LNCaP clone FGC (cell line): ENCODE results near the gene CDH9.

Experiments used
- DNase-seq: peaks from one replicate; pipeline ENCODE4 v3.0.0-alpha.2; 2011; ENCODE audit warnings: low read depth
- H3K4me3 ChIP-seq: 2 replicates; pipeline ENCODE4 v1.5.1; 2011; ENCODE audit warnings: mild to moderate bottlenecking, low read depth, low read length, control low read depth
- TF ChIP-seq, protein P1 (sequence below): IDR thresholded peaks from 2 replicates; pipeline ENCODE4 v1.5.1; 2012; ENCODE audit warnings: mild to moderate bottlenecking; ENCODE audit not compliant: control insufficient read depth, insufficient read depth; ENCODE audit errors: extremely low read depth

The CDH9 gene

GRCh38 chr5:26959290-26959689 is 79.1 kb downstream of the CDH9 start:
- TF ChIP-seq, protein P1, sequence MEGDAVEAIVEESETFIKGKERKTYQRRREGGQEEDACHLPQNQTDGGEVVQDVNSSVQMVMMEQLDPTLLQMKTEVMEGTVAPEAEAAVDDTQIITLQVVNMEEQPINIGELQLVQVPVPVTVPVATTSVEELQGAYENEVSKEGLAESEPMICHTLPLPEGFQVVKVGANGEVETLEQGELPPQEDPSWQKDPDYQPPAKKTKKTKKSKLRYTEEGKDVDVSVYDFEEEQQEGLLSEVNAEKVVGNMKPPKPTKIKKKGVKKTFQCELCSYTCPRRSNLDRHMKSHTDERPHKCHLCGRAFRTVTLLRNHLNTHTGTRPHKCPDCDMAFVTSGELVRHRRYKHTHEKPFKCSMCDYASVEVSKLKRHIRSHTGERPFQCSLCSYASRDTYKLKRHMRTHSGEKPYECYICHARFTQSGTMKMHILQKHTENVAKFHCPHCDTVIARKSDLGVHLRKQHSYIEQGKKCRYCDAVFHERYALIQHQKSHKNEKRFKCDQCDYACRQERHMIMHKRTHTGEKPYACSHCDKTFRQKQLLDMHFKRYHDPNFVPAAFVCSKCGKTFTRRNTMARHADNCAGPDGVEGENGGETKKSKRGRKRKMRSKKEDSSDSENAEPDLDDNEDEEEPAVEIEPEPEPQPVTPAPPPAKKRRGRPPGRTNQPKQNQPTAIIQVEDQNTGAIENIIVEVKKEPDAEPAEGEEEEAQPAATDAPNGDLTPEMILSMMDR, result no peak
- no peak for DNase-seq
- H3K4me3 ChIP-seq, result no peak overlapping the region

DNA sequence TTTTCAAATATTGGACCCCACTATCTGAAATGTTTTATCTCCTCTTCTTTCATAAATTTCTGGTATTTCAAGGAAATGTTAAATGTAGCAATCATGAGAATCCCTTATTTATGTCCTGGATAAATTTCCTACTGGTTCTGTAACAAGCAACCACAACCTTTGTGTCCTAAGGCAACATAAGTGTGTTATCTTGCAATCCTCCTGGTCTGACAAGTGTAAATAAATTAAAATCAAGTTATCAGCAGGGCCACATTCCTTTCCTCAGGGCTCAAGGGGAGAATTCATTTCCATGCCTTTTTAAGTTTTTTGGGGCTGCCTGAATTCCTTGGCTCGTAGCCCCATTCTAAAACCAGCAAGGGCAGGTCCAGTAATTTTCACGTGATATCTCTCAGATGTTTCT is 83.2 kb downstream of the CDH9 start:
- DNase-seq, result no peak
- H3K4me3 ChIP-seq, result no peak overlapping the region
- TF ChIP-seq, protein P1, result no peak

DNA sequence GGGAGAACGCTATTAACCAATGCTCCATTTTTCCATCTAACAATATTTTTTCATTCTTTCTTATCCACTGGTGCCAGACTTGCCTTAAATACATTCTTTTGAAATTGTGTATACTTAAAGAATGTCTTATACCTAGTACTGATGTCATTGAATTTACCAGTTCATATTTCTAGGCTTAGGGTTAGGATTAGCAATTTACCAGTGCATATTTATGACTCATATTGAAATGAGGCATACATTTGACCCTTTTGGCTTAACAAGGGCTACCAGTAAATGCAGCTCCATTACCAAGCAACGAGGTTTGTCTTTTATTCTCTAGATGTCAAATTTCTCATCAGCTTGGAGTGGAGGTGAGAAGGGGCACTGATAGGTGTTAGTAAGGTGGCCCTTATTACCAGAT is 89.5 kb downstream of the CDH9 start:
- DNase-seq, result no peak
- no peak overlapping the region for H3K4me3 ChIP-seq
- TF ChIP-seq, protein P1, result no peak

DNA sequence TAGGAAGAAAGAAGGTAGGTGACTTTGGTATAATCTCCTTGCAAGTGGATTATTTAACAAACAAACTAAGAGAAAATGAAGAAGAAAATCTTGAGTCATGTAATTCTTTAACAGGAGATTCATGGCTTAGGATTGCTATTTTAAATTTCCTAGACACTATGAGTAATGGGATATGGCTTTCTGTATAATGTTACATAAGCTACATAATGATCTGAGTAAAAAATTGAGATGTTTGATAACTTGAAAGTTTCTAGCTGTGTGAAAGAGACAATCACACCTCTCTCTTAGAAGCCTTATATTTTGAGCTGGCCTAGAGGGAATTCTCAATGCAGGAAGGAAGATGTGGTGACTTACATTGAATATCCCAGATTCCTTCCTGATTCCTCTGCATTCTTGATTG is 92.5 kb downstream of the CDH9 start:
- no peak for DNase-seq
- H3K4me3 ChIP-seq, result no peak overlapping the region
- TF ChIP-seq, protein P1, result no peak

DNA sequence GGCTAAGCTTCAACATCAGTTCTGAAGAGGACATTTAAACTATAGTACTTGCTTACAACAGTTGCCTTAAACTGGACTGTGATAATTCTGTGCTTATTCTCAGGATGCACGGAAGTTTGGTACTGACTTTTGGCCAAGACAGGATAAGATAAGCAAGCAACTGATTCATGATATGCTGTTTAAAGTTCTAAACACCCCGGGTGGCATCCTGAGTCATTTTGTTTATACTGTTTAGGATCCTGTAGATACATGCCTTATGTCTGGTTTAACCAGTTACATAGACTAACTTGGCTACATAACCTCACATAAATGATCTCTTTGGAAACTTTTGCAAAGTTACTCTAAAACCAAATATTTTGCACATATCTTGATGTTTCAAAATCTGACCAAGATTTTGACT is 95.9 kb downstream of the CDH9 start:
- peak; percentile 41 for DNase-seq
- TF ChIP-seq, protein P1, result no peak
- no peak overlapping the region for H3K4me3 ChIP-seq

DNA sequence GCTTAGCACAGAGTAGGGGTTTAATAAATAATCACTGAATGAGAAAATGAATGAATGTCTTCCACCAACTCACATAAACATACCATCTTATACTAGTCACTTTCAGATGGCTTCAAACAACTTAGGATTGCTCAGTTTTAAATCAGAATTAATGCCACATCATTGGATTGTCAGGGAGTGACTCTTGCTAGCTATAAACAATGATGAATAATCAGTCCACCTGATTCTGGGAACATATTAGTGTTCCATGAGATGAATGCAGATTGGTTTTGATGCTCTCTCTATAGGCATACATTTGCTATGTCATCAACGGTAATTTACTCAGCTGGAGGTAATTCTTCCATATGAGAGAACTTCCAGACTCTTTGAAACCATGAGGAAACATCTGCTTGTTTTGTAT is 97.4 kb downstream of the CDH9 start:
- no peak overlapping the region for H3K4me3 ChIP-seq
- no peak for DNase-seq
- TF ChIP-seq, protein P1, result no peak

DNA sequence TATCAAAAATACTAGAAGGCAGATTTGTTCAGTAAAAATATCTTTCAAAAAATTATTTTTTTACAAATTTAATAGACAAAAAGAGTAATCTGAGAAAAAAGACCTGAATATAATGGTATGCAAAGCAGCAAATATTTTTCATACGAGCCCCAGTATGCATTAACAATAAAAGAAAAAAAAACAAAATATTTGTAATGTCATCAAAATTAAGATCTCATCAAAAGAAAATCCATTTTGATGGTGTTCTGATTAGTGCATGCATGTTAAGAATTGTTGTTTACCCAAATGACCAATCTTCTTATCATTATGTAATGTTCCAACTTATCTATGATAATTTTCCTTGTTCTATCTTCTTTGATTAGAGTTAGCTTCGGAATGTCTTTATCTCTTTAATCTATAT is 106.1 kb downstream of the CDH9 start:
- TF ChIP-seq, protein P1, result no peak
- peak; percentile 35 for DNase-seq
- no peak overlapping the region for H3K4me3 ChIP-seq
